GM19099 (cell line): ENCODE data around the gene SYS1.
A peak's percentile ranks its signal among the peaks of the same experiment; 100 is the strongest.

Experiments
- POLR2A ChIP-seq: IDR thresholded peaks from 3 replicates; pipeline ENCODE4 v1.6.1; 2011; ENCODE audit warnings: low read depth; ENCODE audit not compliant: insufficient read length; ENCODE audit errors: extremely low read depth

Gene SYS1

DNA sequence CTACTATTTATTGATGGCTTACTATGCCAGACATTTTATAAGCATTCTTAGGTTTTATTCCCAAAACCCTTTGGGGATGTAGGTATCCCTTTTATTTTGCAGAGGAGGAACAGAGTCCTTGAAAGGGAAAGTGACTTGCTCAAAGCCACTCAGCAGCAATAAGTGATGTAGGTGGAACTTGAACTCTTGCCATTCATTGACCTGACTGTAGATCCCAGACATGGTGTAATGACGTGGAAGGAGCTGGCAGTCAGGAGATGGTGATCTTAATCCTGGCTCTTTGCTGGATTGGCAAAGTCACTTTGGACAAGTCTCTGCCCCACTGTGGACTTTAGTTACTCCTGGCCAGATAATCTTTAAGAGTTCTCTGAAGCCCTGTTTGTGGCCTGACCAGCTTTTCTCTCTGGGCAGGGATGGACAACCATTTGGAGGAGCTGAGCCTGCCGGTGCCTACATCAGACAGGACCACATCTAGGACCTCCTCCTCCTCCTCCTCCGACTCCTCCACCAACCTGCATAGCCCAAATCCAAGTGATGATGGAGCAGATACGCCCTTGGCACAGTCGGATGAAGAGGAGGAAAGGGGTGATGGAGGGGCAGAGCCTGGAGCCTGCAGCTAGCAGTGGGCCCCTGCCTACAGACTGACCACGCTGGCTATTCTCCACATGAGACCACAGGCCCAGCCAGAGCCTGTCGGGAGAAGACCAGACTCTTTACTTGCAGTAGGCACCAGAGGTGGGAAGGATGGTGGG, 46.7 kb downstream of the SYS1 start:
- no peak for TF ChIP-seq POLR2A

DNA sequence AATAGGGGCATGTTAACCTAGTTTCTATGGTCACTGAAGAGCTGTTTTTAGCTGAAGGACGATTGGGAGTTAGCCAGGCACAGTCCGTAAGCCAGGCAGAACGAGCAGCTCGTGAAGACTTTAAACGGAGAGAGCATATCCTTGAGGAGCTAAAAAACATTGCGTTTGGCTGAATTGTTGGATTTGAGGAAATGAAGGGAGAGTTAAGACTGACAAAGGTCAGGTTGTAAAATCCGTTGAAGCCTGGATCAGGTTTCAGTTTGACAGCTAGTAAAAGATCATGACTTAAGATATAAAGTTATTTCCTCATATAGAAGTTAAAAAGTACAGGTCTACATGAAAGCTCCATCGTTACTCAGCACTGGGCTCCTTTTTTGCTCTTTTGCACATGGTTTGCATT, 47.9 kb downstream of the SYS1 start:
- no peak for TF ChIP-seq POLR2A

DNA sequence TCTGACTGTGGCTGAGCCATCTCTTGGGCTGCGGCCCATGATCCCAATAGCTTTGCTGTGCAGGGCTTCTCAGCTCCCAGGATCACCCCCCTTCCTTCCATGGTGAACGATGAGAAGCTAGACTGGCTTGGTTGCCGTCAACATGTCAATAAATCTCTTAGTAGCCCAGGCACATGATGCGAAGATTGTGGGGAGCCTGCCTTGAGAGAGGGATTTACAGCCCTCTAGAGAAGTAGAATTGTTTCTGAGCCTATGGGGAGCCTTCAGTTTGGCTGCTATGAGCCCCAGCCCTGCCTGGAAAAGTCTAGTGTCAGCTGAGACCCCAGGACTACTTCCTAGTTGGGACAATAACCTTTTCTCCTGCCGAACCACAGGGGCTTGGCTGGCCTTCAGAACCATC, 49.7 kb downstream of the SYS1 start:
- no peak for TF ChIP-seq POLR2A

DNA sequence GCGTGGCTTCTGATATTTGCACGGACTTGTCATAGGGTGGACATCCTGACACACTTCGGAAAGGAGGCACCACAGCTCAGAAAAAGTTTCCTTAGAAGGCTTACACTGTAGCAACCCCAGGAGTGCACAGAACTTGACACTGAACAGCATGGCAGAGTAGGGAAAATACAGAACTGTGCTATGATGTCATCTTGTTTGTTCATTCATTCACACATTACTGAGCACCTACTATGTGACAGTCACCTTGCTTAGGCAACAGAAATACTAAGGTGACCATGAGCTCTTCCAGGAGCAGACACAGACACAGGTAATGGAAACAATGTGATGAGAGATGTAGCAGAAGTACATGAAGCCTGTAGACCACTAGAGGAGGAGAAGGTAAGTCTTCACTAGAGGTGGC, 50.5 kb downstream of the SYS1 start:
- no peak for TF ChIP-seq POLR2A

DNA sequence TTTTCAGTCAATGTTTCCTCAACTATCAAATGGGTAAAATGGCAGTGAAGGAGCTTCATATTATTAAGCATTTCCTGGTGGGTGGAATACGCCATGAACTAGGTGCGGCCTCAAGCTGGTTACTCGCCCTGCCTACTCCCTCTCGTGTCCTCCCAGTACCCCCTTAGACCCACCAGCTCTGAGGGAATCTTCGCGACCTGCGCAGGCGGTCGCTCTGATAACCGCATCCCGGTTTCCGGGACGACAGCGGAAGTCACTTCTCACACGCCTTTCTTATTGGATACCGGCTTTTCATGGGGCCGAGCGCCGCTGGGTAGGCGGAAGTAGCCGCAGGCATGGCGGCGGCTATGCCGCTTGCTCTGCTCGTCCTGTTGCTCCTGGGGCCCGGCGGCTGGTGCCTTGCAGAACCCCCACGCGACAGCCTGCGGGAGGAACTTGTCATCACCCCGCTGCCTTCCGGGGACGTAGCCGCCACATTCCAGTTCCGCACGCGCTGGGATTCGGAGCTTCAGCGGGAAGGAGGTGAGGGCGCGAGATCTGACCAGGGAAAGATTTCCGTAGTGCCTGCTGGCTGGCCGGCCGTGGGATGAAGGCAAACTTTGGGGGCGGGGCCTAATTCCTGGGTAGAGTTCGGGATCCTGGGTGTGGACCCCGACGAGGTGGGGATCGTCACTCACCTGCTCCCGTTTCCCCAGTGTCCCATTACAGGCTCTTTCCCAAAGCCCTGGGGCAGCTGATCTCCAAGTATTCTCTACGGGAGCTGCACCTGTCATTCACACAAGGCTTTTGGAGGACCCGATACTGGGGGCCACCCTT, 53.1 kb downstream of the SYS1 start, which contains the start of gene PIGT:
PIGT (plus strand) TSS at position 320 of the 816 bp plus-strand sequence; CDS start at position 336, 16 bp downstream.
- peak; percentile 96 for TF ChIP-seq POLR2A

DNA sequence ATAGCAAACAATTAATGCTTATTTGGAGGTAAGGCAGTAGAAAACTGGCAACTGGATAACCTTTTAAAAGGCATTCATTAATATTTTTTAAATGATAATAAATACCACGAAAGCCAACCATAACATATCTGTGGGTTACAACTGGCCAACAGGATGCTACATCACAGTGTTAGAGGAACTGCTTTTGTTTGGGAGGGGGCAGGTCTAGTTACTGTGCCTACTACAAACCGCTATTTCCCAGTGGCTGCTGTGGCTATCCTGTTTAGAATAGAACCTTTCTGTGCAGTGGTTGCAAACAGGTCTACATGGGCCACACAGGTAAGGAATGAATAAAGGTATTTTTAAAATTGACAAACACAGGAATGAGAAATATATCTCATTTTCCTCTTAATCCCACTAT, 54.0 kb downstream of the SYS1 start:
- no peak for TF ChIP-seq POLR2A
